Posterior vena cava (tissue), 2 donors: ENCODE measurements around the gene CCDC92. TPM values are rescaled to one million over a fixed set of nuclear protein-coding genes. Genes with fewer than 3 reads are reported as not detected.
A peak's percentile ranks its signal among the peaks of the same experiment; 100 is the strongest.

Source experiments
- DNase-seq: peaks from one replicate; pipeline ENCODE4 v3.0.0-alpha.2; 2020; ENCODE audit warnings: low spot score
- intact Hi-C, 2 donors: fragments of 100-400 bp; cut with DNase I; formaldehyde crosslinking; loops; one replicate each; pipeline versions ENCODE4 v1.14.1 to v1.14.2; 2022 to 2023
- total RNA-seq, 2 donors: library from RNA; stranded (reverse); fragmentation: NEBNext Ultra II Directional; extraction: Animal tissue kit (Norgen Biotek cat#: 25700); gene quantifications; one replicate each; pipeline ENCODE4 v1.2.1, GENCODE V29; 2021
- donor health status: DM: yes; HTN: yes; CAD: no.
- donor health status: DM: yes; HTN: yes; CAD: no.

The CCDC92 gene
- total RNA-seq, 2 donors from 2014 or later: 37.4 to 52.3 TPM

GRCh38 chr12:123984903-123985302, 12.3 kb upstream of the CCDC92 start:
- no peak for DNase-seq
- intact Hi-C loops: no loop called here

DNA sequence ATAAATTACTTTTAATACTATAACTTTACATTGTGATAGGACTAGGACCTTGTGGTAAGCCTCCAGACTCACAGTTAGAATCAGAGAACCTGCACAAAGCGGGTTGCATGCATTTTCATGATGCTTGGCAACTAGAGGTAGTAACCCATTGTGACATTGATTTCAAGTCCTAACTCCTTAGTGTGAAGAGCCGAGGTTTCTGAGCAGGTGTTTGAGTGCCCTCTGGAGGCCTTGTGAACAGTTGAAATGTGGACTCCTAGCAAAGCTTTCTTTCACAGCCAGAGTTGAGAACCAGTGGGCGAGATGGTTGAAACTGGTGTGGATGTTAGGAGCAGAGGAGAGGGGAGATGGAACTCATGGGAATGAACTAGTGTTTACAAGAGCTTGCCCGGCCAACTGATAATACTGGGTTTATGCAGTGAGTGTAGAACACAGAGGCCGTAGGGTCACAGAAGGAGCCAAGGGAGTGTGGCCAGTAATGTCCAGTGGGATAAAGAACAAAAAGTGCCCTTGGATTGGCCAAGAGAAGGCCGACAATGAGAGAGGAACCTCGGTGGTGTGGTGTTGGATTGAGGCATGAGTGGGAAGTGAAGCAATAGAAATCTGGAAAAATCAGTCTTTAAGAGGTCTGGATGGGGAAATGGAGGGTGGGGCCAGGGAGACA, 11.3 kb upstream of the CCDC92 start:
- DNase-seq: no peak
- intact Hi-C loops: no loop called here

DNA sequence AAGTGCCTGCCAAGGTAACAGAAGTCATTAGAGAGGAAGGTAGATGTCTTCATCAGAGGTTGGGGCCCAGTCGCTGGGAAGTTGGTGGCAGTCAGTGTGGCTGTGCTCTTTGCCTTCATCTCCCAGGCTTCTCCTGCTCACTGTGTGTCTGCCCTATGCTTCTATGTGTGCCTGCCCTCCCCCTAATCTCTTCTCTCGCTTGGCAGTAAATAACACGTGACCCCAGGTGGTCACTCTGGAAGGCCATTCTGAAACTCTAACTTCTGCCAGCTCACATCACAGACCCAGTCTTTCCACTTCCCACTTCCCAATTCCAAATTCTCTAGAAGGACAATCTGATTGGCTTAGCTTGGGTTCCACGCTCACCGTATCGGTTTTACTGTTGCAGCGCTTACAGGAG, 9.6 kb upstream of the CCDC92 start:
- no peak for DNase-seq
- intact Hi-C loops: no loop called here

- DNase-seq: no peak
- intact Hi-C loops: no loop called here
Observed at GRCh38 chr12:123979566-123979965, 6.9 kb upstream of the CCDC92 start.

GRCh38 chr12:123976227-123976826, 3.7 kb upstream of the CCDC92 start:
- DNase-seq: no peak
- intact Hi-C loops: no loop called here

- intact Hi-C loops: no loop called here
Observed at GRCh38 chr12:123973552-123974341, 1.1 kb upstream of the CCDC92 start.

GRCh38 chr12:123971770-123972456, 718 bp downstream of the CCDC92 start:
- DNase-seq: no peak
- intact Hi-C loops: no loop called here

More at GRCh38 chr12:123973552-123974341, 1.1 kb upstream of the CCDC92 start:
- DNase-seq: peak; percentile 84

GRCh38 chr12:123971449-123971769, 1.2 kb downstream of the CCDC92 start:
- DNase-seq: no peak
- intact Hi-C loops: no loop called here

- intact Hi-C loops: loop anchor here in 1 of 2 donors (5.0 kb wide), 1 partner anchor 60 kb away; no protein-coding TSS in a partner anchor
- DNase-seq: no peak
Observed at GRCh38 chr12:123967121-123967586, 5.5 kb downstream of the CCDC92 start.

DNA sequence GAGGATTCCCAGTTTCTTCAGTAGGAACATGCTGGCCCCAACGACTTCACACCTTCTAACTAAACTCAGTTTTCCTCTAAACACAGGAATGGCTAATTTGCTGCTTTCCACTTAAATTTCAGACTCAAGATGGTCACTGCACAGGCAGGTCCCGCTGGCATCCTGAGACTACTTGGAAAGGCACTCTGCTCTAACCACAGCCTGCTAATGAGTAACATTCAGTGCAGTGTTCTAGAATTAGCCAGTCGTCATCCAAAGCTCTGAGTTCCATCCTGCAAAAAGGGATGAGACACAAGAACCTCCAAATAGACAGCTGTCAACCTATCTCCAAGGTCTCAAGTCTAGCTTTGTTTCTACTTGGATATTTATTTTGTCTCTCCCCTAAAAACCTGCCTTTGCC, 6.0 kb downstream of the CCDC92 start:
- DNase-seq: no peak
- intact Hi-C loops: loop anchor here in 1 of 2 donors (5.0 kb wide), 1 partner anchor 59 kb away; no protein-coding TSS in a partner anchor

GRCh38 chr12:123965382-123965781, 7.2 kb downstream of the CCDC92 start:
- intact Hi-C loops: loop anchor here in 1 of 2 donors (5.0 kb wide), 1 partner anchor 58 kb away; no protein-coding TSS in a partner anchor
- DNase-seq: no peak

DNA sequence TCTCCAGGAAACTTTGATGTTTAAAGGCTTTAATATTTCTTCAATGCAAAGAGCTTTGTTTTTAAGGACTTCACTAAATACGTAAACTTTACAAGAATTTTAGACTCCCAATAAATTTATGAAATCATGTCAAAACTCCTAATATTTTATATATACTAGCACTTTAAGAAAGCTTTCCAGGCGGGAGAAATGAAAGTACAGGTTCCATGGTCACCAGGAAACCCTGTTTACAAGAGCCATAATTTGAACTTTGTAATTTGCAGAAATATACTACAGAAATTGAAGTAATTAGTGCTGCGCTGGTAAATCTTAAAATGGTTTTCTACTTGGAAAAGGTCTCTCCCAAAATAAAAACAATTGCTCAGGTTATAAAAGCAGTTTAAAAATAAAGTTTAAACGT, 8.8 kb downstream of the CCDC92 start:
- intact Hi-C loops: no loop called here
- no peak for DNase-seq

DNA sequence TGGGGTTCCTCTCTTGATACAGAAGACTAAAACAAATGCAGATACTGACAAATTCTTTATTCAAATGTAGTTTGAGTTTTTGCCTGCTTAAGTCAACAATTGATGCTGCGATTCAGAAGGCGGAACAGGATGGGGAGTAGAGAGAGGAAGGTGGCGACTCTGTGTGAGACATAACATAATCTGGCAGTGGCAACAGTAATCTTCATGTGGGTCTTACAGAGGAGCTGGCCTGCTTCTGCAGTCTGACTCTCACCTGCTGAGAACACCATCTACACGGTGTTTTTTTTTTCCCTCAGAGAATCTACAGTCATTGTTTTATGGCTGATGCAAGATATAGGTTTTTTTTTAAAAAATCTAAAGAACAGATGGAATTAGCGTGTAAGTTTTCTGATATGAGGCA, 10.1 kb downstream of the CCDC92 start:
- intact Hi-C loops: no loop called here
- DNase-seq: no peak

DNA sequence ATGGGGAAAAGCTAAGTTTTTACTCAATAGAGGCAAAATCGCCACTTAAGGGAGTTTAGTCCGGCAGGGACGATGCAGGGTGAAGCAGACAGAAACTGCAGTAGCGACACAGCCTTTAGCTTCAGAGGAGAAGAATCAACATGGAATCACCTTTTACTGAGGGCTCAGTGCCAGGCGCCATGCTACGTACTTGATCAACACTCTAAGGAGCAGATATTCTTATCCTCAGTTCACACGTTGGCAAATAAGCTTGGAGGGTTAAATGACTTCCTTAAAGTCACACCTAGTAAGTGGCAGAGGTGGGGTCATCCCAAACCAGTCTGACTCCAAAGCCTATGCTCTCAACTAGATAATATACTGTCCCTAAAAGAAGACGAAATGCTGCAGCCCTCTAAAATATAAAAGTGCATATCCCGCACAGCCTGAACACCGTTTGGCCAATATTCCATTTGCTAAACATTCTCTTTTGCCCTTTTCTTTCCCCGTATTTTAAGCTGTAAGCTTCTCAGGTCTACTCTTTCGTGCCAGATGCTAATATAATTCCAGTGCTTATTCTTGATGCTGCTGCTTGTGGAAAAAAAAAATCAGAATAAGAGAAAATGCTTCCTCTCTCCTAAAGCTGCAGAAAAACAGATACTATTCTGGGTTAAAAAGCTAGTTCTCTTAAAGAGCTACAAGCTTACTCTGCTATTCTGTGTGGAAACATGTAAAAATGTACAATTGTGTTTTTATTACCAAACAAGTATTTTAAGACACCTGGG, 10.9 kb downstream of the CCDC92 start:
- intact Hi-C loops: no loop called here
- no peak for DNase-seq

- intact Hi-C loops: no loop called here
Observed at GRCh38 chr12:123960856-123961255, 11.8 kb downstream of the CCDC92 start.

GRCh38 chr12:123960029-123960735, 12.4 kb downstream of the CCDC92 start:
- intact Hi-C loops: no loop called here
- no peak for DNase-seq

More at GRCh38 chr12:123960856-123961255, 11.8 kb downstream of the CCDC92 start:
- no peak for DNase-seq

DNA sequence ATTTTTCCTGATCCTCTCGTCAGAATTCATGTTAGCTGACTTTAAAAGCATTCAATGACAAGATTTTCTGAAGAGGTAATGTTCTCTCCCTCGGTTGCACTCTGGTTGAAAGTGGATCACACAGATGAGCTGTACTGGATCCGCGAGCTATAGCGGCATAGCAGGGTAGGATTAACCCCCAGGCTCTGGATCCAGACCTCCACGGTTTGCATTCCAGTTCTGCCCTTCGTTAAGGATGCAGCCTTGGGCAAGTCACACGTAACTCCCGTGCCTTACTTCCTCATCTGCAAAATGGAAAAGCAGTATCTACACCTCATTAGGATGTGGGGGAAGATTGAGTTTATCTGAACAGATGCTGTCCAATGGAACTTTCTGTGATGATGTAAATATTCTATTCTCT, 13.8 kb downstream of the CCDC92 start:
- DNase-seq: no peak
- intact Hi-C loops: no loop called here

GRCh38 chr12:123958462-123958861, 14.2 kb downstream of the CCDC92 start:
- no peak for DNase-seq
- intact Hi-C loops: no loop called here
